ENCODE data around the gene RUFY3. TPM values are rescaled to one million over a fixed set of nuclear protein-coding genes. Genes with fewer than 3 reads are reported as not detected.
"Not testable (repeated sequence)": the region's sequence is repeated elsewhere in the genome, so short reads cannot be mapped to it uniquely, and the experiment has no call there.

The RUFY3 gene, protein sequence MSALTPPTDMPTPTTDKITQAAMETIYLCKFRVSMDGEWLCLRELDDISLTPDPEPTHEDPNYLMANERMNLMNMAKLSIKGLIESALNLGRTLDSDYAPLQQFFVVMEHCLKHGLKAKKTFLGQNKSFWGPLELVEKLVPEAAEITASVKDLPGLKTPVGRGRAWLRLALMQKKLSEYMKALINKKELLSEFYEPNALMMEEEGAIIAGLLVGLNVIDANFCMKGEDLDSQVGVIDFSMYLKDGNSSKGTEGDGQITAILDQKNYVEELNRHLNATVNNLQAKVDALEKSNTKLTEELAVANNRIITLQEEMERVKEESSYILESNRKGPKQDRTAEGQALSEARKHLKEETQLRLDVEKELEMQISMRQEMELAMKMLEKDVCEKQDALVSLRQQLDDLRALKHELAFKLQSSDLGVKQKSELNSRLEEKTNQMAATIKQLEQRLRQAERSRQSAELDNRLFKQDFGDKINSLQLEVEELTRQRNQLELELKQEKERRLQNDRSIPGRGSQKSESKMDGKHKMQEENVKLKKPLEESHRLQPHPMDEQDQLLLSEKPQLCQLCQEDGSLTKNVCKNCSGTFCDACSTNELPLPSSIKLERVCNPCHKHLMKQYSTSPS
- total RNA-seq = 10 to 100 TPM; 10.6 to 11.2 TPM

DNA sequence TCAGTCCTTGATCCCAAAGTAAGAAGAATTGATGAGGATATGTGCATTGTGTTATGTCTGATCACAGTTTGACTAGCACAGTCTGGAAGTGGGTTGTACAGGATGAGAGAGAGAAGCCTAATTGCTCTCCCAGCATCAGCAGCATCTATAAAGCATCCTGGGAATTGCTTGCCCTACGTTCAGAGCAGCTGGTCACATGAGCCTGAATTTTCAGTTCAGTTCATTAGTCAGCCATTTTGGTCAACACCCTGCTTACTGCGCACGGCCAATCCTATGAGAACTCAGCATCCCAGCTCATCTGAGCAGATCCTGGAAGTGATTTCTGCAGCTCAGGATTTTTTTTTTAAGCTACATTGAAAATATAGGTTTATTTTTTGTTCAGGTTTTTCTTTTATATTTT lies at the start of gene RUFY3:
Gene RUFY3, plus strand, starts transcription at position 218 of the 400 bp plus-strand sequence. CDS start 610 bp downstream, outside the sequence.
- no peak within 1 kb of the TSS for H3K27ac Mint-ChIP-seq
- ChIA-PET POLR2A (no interaction called here), CTCF (interaction anchor here (0.6 to 2.7 kb wide), 11 partner anchors 12 to 288 kb away, joined by 3 to 6 read pairs (median 4); no protein-coding TSS in a partner anchor)
- ATAC-seq (no peak), DNase-seq (no peak)
- no peaks in the 10 kb centered on the region for H3K9me3 Mint-ChIP-seq (ENCODE audit: low read depth)
- peaks cover 22% of the 10 kb centered on the region for H3K4me1 Mint-ChIP-seq
- intact Hi-C loops (cut with DNase I, micrococcal nuclease) = loop anchor here in 1 of 2 experiments (2.0 kb wide), 1 partner anchor 15 kb away; no protein-coding TSS in a partner anchor
- no peaks in the 10 kb centered on the region for H3K36me3 Mint-ChIP-seq (ENCODE audit: low read depth)
- no peaks in the 10 kb centered on the region for H3K27me3 Mint-ChIP-seq
- no peak within 1 kb of the TSS for H3K4me3 Mint-ChIP-seq

DNA sequence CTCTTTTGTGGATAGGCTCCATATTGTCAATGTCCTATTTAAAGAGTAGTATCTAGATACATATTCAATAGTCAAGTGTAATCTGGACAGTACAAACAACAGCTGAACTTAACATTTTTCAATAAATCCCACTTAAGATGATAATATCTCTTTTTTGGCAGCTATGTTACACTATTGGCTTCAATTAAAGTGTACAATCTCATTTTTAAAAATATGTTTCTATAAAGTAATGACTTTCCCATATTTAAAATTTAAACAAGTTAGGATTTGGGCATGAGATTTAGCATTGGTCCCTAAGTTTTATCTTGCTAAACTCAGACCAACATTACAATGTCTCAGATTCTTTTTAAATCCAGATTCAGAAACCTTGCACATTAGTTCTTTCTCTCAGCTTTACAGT lies 47.6 kb upstream of the RUFY3 start:
- DNase-seq (no peak), ATAC-seq (no peak)
- Mint-ChIP-seq H3K27ac (no peak overlapping the region), H3K4me3 (no peak overlapping the region), H3K9me3 (ENCODE audit: low read depth) (no peaks in the 10 kb centered on the region), H3K36me3 (ENCODE audit: low read depth) (no peaks in the 10 kb centered on the region), H3K4me1 (peaks cover 5% of the 10 kb centered on the region), H3K27me3 (peaks cover 3% of the 10 kb centered on the region)
- intact Hi-C loops (cut with DNase I, micrococcal nuclease) = no loop called here
- POLR2A ChIA-PET = no interaction called here
- CTCF ChIA-PET = interaction anchor here (1.2 kb wide), 1 partner anchor 17 kb away, joined by 3 read pairs; no protein-coding TSS in a partner anchor

DNA sequence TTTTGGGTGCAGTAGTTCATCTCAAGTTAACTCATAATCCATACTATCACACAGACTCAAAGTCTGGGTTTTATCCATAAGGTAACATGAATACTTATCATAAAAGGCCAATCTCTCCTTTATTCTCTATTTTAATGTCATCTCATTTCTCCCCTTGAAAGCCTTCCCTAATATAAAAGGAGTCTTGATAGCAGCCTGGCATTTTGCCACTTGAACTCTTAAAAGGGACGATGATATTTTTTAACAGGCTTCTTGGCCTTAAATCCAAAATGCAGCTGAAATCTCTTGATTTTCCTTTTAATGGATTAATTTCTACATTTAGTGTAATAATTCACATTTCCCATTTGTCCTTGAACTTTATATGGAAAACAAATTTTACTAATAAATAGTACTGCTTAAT lies 47.0 kb upstream of the RUFY3 start:
- H3K4me1 Mint-ChIP-seq = peaks cover 5% of the 10 kb centered on the region
- H3K4me3 Mint-ChIP-seq = no peak overlapping the region
- intact Hi-C loops (cut with DNase I, micrococcal nuclease) = no loop called here
- no peak for ATAC-seq
- DNase-seq = no peak
- no peak overlapping the region for H3K27ac Mint-ChIP-seq
- no peaks in the 10 kb centered on the region for H3K36me3 Mint-ChIP-seq (ENCODE audit: low read depth)
- ChIA-PET CTCF (interaction anchor here (1.2 kb wide), 1 partner anchor 18 kb away, joined by 3 read pairs; no protein-coding TSS in a partner anchor), POLR2A (no interaction called here)
- no peaks in the 10 kb centered on the region for H3K9me3 Mint-ChIP-seq (ENCODE audit: low read depth)
- H3K27me3 Mint-ChIP-seq = peaks cover 3% of the 10 kb centered on the region

DNA sequence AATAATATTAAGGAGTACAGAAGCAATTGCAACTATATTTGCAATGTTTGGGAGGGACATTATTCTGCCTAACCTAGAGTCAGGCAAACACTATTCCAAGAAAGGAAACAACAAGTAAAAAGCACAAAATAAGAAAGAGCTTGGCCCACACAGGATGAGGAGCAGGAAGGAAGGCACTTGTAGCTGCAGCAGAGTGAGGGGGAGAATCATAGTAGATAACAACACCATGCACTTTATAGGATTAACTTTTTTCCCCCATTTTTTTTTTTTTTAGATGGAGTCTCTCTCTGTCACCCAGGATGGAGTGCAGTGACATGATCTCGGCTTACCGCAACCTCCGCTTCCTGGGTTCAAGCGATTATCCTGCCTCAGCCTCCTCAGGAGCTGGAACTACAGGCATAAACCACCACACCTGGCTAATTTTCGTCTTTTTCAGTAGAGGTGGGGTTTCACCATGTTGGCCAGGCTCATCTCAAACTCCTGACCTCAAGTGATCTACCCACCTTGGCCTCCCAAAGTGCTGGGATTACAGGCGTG lies 45.1 kb upstream of the RUFY3 start:
- DNase-seq (no peak), ATAC-seq (no peak)
- Mint-ChIP-seq H3K27ac (no peak overlapping the region), H3K27me3 (peaks cover 3% of the 10 kb centered on the region), H3K36me3 (ENCODE audit: low read depth) (no peaks in the 10 kb centered on the region), H3K4me1 (peaks cover 5% of the 10 kb centered on the region), H3K4me3 (no peak overlapping the region), H3K9me3 (ENCODE audit: low read depth) (no peaks in the 10 kb centered on the region)
- CTCF ChIA-PET = interaction anchor here (0.7 kb wide), 1 partner anchor 8 kb away, joined by 3 read pairs; no protein-coding TSS in a partner anchor
- intact Hi-C loops (cut with DNase I, micrococcal nuclease) = no loop called here
- POLR2A ChIA-PET = interaction anchor here (0.6 kb wide), 1 partner anchor 24 kb away, joined by 5 read pairs; no protein-coding TSS in a partner anchor

DNA sequence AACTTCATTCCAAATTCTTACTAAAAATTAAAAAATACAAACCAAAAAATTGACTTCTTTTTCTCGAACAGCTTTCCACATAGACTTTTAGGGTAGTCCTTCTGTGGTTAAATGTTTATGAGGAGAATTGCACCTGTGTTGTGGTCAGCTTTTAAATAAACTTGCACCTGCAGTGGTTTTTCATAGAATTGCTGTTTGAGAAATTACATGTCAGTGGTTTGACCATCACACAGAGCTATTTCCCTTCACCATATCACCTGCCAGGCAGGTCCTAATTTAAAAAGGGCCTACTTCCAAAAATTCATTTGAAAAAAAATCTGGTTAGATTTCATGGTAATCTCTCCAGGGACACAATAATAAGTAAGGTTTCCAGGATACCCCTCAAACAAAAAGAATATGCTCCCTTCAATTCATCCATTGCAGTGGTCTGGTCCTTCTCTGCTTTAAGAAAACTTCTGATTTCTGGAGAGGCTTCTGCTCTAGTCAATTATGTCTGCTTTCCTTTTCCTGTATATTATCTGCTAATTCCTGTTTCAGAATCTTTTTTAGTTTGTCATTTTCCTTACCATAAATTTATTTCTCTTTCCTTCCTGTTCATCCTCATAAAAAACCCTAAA lies 43.3 kb upstream of the RUFY3 start:
- Mint-ChIP-seq H3K4me1 (peaks cover 5% of the 10 kb centered on the region), H3K36me3 (ENCODE audit: low read depth) (no peaks in the 10 kb centered on the region), H3K27me3 (peaks cover 2% of the 10 kb centered on the region), H3K9me3 (ENCODE audit: low read depth) (no peaks in the 10 kb centered on the region), H3K27ac (no peak overlapping the region), H3K4me3 (no peak overlapping the region)
- intact Hi-C loops (cut with DNase I, micrococcal nuclease) = no loop called here
- ChIA-PET POLR2A (interaction anchor here (0.6 kb wide), 1 partner anchor 139 kb away, joined by 3 read pairs; no protein-coding TSS in a partner anchor), CTCF (interaction anchor here (0.9 kb wide), 1 partner anchor 42 kb away, joined by 3 read pairs; no protein-coding TSS in a partner anchor)
- DNase-seq (no peak), ATAC-seq (no peak)

DNA sequence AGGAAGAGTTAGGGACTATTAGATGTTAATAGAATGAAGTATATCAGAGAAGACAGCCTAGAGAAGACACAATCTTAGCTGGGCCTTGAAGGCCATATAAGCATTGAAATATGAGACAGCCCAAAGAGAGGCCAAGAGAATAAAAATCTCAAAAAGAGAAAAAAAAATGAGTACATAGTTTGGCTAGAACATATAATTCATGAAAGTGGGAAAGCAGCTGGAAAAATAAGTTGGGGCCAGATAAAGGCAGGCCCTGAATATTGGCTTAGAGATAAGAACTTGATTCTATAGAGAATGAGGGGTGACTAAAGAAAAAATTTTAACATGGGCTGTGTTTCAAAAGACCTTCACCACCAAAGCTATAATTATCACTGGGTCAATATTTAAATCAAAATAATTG lies 40.8 kb upstream of the RUFY3 start:
- Mint-ChIP-seq H3K36me3 (ENCODE audit: low read depth) (no peaks in the 10 kb centered on the region), H3K4me3 (no peak overlapping the region), H3K4me1 (peaks cover 5% of the 10 kb centered on the region), H3K27ac (no peak overlapping the region), H3K27me3 (no peaks in the 10 kb centered on the region), H3K9me3 (ENCODE audit: low read depth) (no peaks in the 10 kb centered on the region)
- CTCF ChIA-PET = interaction anchor here (0.7 to 1.0 kb wide), 2 partner anchors 159 to 228 kb away, joined by 3 read pairs; partner anchors contain the start of gene GRSF1
- POLR2A ChIA-PET = no interaction called here
- intact Hi-C loops (cut with DNase I, micrococcal nuclease) = no loop called here
- DNase-seq (no peak), ATAC-seq (no peak)

DNA sequence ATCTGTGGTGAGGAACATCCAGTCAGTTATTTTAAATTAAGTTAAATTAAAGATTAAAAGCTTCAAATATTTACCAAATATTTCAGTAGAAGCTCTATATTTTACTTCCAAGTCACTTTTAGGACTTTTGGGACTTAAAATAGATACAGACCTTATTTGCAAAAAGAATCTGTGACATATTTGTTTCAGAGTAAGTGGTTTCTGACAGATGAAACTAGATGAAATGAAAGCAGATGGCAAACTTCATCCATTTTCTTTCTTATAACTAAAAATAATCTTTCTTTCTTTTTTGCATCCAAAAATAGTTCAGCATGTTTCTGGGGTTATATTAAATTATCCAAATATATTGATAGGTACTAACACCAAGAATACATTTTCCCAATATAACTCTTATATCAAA lies 40.1 kb upstream of the RUFY3 start:
- POLR2A ChIA-PET = no interaction called here
- Mint-ChIP-seq H3K36me3 (ENCODE audit: low read depth) (no peaks in the 10 kb centered on the region), H3K4me1 (peaks cover 5% of the 10 kb centered on the region), H3K9me3 (ENCODE audit: low read depth) (no peaks in the 10 kb centered on the region), H3K4me3 (no peak overlapping the region), H3K27me3 (no peaks in the 10 kb centered on the region), H3K27ac (no peak overlapping the region)
- intact Hi-C loops (cut with DNase I, micrococcal nuclease) = no loop called here
- CTCF ChIA-PET = interaction anchor here (0.6 to 1.2 kb wide), 4 partner anchors 9 to 158 kb away, joined by 3 read pairs; partner anchors contain the start of gene GRSF1
- DNase-seq = no peak
- ATAC-seq = no peak

DNA sequence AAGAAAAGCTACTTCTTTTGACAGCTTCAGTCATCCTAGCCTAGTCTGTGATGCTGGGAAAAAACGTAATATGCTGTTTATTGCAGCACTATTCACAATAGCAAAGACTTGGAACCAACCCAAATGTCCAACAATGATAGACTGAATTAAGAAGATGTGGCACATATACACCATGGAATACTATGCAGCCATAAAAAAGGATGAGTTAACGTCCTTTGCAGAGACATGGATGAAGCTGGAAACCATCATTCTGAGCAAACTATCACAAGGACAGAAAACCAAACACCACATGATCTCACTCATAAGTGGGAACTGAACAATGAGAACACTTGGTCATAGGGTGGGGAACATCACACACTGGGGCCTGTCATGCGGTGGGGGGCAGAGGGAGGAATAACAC lies 39.6 kb upstream of the RUFY3 start:
- DNase-seq; ATAC-seq; H3K4me3 Mint-ChIP-seq; H3K9me3 Mint-ChIP-seq (ENCODE audit: low read depth); H3K27me3 Mint-ChIP-seq; intact Hi-C loops (cut with DNase I, micrococcal nuclease); H3K4me1 Mint-ChIP-seq; H3K27ac Mint-ChIP-seq; POLR2A ChIA-PET; H3K36me3 Mint-ChIP-seq (ENCODE audit: low read depth): not testable (repeated sequence)
- CTCF ChIA-PET = interaction anchor here (0.6 to 1.2 kb wide), 3 partner anchors 8 to 19 kb away, joined by 3 read pairs; no protein-coding TSS in a partner anchor

DNA sequence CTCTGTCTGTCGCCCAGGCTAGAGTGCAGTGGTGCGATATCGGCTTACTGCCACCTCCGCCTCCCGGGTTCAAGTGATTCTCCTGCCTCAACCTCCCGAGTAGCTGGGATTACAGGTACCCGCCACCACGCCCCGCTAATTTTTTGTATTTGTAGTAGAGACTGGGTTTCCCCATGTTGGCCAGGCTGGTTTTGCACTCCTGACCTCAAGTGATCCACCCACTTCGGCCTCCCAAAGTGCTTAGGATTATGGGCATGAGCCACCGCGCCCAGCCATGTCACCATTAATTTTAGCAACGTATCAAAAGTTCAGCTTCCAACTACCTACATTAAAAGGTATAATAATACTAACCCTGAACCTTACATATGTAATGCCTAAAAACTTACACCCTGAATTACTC lies 34.4 kb upstream of the RUFY3 start:
- no peaks in the 10 kb centered on the region for H3K27me3 Mint-ChIP-seq
- peak overlapping the region; percentile 96 for H3K4me3 Mint-ChIP-seq
- peaks cover 31% of the 10 kb centered on the region for H3K4me1 Mint-ChIP-seq
- ATAC-seq = no peak
- DNase-seq = peak; percentile 31
- ChIA-PET CTCF (interaction anchor here (0.6 to 1.3 kb wide), 6 partner anchors 19 to 393 kb away, joined by 3 to 4 read pairs (median 3); no protein-coding TSS in a partner anchor), POLR2A (no interaction called here)
- H3K27ac Mint-ChIP-seq = peak overlapping the region; percentile 99
- no peaks in the 10 kb centered on the region for H3K9me3 Mint-ChIP-seq (ENCODE audit: low read depth)
- peaks cover 30% of the 10 kb centered on the region for H3K36me3 Mint-ChIP-seq (ENCODE audit: low read depth)
- intact Hi-C loops (cut with DNase I, micrococcal nuclease) = loop anchor here (5.0 kb wide), 2 partner anchors 70 to 215 kb away; partner anchors contain the start of gene MOB1B (in 1 of the 2)

DNA sequence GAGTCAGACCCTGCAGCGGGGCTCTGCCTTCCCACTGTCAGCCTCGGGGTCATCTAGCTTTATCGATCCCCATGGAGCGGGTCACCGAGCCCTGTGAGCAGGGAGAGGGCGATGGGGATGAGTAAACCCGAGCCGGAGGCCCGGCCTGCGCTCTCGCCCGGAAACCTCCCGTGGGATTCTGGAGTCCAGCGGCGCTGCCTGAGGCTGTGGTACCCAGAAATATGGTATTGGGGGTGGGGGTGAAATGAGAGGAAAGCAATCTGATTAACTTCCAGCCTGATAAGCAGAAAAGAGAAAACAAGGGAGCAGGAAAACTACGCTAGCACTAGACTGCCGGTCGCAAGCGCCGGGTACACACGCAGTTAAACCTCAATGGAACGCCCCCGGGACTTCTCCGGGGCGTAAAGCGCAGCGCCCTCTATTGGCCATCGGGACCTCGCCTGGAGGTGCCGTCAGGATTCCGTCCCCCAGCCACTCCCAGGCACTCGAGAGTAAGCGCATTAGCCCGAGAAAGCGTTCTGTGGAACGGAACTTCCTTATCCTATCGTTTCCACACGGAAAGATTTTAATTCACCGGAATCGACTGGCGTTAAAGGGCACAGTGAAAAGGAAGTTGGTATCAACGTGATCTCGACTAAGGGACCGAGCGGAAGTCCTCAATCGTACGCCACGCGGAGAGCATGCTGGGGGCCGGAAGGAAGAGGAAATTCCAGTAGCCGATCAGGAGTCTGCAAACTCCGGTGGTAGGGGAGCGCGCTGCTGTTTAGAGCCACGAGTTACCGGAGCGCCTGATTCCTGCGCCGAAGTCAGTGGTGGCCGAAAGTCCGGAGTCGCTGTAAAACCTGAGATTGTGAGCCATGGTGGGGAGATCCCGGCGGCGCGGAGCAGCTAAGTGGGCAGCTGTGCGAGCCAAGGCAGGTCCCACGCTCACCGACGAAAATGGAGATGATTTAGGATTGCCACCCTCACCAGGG lies 33.7 kb upstream of the RUFY3 start, which contains the start of gene UTP3:
Gene UTP3, plus strand, starts transcription at position 712 of the 974 bp plus-strand sequence. Its CDS starts 146 bp downstream, at position 858.
- Mint-ChIP-seq H3K27me3 (no peaks in the 10 kb centered on the region), H3K36me3 (ENCODE audit: low read depth) (peaks cover 30% of the 10 kb centered on the region), H3K4me3 (peak within 1 kb of the TSS; percentile 96), H3K27ac (peak within 1 kb of the TSS; percentile 99), H3K9me3 (ENCODE audit: low read depth) (no peaks in the 10 kb centered on the region), H3K4me1 (peaks cover 31% of the 10 kb centered on the region)
- ATAC-seq (peak; percentile 92), DNase-seq (peak; percentile 97)
- POLR2A ChIA-PET = interaction anchor here (1.3 to 1.9 kb wide), 2 partner anchors 15 to 17 kb away, joined by 3 to 4 read pairs; no protein-coding TSS in a partner anchor
- CTCF ChIA-PET = interaction anchor here (0.6 to 3.0 kb wide), 12 partner anchors 13 to 393 kb away, joined by 3 to 23 read pairs (median 4); partner anchors contain the start of genes JCHAIN and MOB1B
- intact Hi-C loops (cut with DNase I, micrococcal nuclease) = loop anchor here (1.0 to 5.0 kb wide), 12 partner anchors 17 to 319 kb away; partner anchors contain the start of genes DCK (in 2 of the 2), MOB1B (in 2 of the 2) and GRSF1 (in 1 of the 2)

Measured in activated CD4-positive, alpha-beta T cell treated with anti-CD3 and anti-CD28 coated beads for 36 hours (primary cell).